Effector memory CD8-positive, alpha-beta T cell (primary cell): ENCODE data around the gene PRKCD.

Source experiments
- ATAC-seq: fragments of 150-1000 bp; cut with Tn5 transposase; replicated peaks from 2 replicates; pipeline ENCODE4 v1.10.0; 2021; ENCODE audit warnings: mild to moderate bottlenecking, moderate library complexity
- DNase-seq, 3 experiments: peaks; one replicate each; pipeline ENCODE4 v3.0.0; 2021
- H3K27ac Mint-ChIP-seq, 2 donors: one replicate each; pipeline ENCODE4 v1.8.0; 2022; ENCODE audit warnings: mild to moderate bottlenecking in 2 of 2, mixed read lengths in 2 of 2, moderate library complexity in 2 of 2
- H3K27me3 Mint-ChIP-seq, 2 donors: one replicate each; pipeline ENCODE4 v1.8.0; 2022; ENCODE audit warnings: mixed read lengths in 2 of 2
- H3K36me3 Mint-ChIP-seq: one replicate; pipeline ENCODE4 v1.8.0; 2022; ENCODE audit warnings: mild to moderate bottlenecking, moderate library complexity, mixed read lengths; ENCODE audit not compliant: insufficient read depth
- H3K4me1 Mint-ChIP-seq, 2 donors: one replicate each; pipeline ENCODE4 v1.8.0; 2022; ENCODE audit warnings: low read depth in 2 of 2, mixed read lengths in 2 of 2
- H3K4me3 Mint-ChIP-seq, 2 donors: one replicate each; pipeline ENCODE4 v1.8.0; 2022; ENCODE audit warnings: mild to moderate bottlenecking in 2 of 2, mixed read lengths in 2 of 2, moderate library complexity in 2 of 2
- H3K9me3 Mint-ChIP-seq, 2 donors: one replicate each; pipeline ENCODE4 v1.8.0; 2022; ENCODE audit warnings: mixed read lengths in 2 of 2

PRKCD gene

GRCh38 chr3:53130179-53131061, 30.6 kb upstream of the PRKCD start, which contains the start of gene RFT1:
Gene RFT1, minus strand, starts transcription at chr3:53130435. Its CDS starts 35 bp downstream, at chr3:53130400.
- Mint-ChIP-seq H3K4me3 (peak within 1 kb of the TSS; percentile 86 to 90), H3K9me3 (no peaks in the 10 kb centered on the region), H3K4me1 (peaks cover 15 to 22% of the 10 kb centered on the region in 2 donors), H3K36me3 (peaks cover 12% of the 10 kb centered on the region), H3K27me3 (no peaks in the 10 kb centered on the region), H3K27ac (peak within 1 kb of the TSS; percentile 98 to 99)
- peak; percentile 92 for ATAC-seq
- DNase-seq: peak; percentile 98 to 99 (median 99)

GRCh38 chr3:53131096-53131495, 29.9 kb upstream of the PRKCD start:
- Mint-ChIP-seq H3K36me3 (peaks cover 9% of the 10 kb centered on the region), H3K27me3 (no peaks in the 10 kb centered on the region), H3K27ac (peak overlapping the region; percentile 98 to 99), H3K9me3 (no peaks in the 10 kb centered on the region), H3K4me1 (peaks cover 15 to 22% of the 10 kb centered on the region in 2 donors), H3K4me3 (peak overlapping the region; percentile 86 to 90)
- ATAC-seq (no peak), DNase-seq (no peak)

GRCh38 chr3:53132347-53132746, 28.7 kb upstream of the PRKCD start:
- peak overlapping the region; percentile 17 to 33 for H3K4me3 Mint-ChIP-seq
- no peak for DNase-seq
- peaks cover 15 to 22% of the 10 kb centered on the region in 2 donors for H3K4me1 Mint-ChIP-seq
- no peaks in the 10 kb centered on the region for H3K9me3 Mint-ChIP-seq
- no peaks in the 10 kb centered on the region for H3K27me3 Mint-ChIP-seq
- H3K27ac Mint-ChIP-seq: peak overlapping the region; percentile 86 to 99
- peaks cover 9% of the 10 kb centered on the region for H3K36me3 Mint-ChIP-seq
- no peak for ATAC-seq

- ATAC-seq (peak; percentile 45), DNase-seq (peak; percentile 53 to 54 (median 53))
- Mint-ChIP-seq H3K9me3 (no peaks in the 10 kb centered on the region), H3K4me3 (no peak overlapping the region), H3K27ac (no peak overlapping the region), H3K4me1 (peaks cover 11 to 17% of the 10 kb centered on the region in 2 donors), H3K36me3 (peaks cover 9% of the 10 kb centered on the region), H3K27me3 (no peaks in the 10 kb centered on the region)
These were observed 26.3 kb upstream of the PRKCD start for GRCh38 chr3:53134631-53135232.

- H3K27me3 Mint-ChIP-seq: no peaks in the 10 kb centered on the region
- H3K4me3 Mint-ChIP-seq: no peak overlapping the region
- DNase-seq (no peak), ATAC-seq (no peak)
- no peaks in the 10 kb centered on the region for H3K36me3 Mint-ChIP-seq
- no peaks in the 10 kb centered on the region for H3K4me1 Mint-ChIP-seq
- no peak overlapping the region for H3K27ac Mint-ChIP-seq
- H3K9me3 Mint-ChIP-seq: no peaks in the 10 kb centered on the region
These were observed 23.8 kb upstream of the PRKCD start for GRCh38 chr3:53137221-53137620.

GRCh38 chr3:53137835-53138446, 23.1 kb upstream of the PRKCD start:
- Mint-ChIP-seq H3K27me3 (no peaks in the 10 kb centered on the region), H3K4me1 (no peaks in the 10 kb centered on the region), H3K36me3 (no peaks in the 10 kb centered on the region), H3K27ac (no peak overlapping the region), H3K9me3 (no peaks in the 10 kb centered on the region), H3K4me3 (no peak overlapping the region)
- DNase-seq (no peak), ATAC-seq (no peak)

- no peak for DNase-seq
- no peaks in the 10 kb centered on the region for H3K4me1 Mint-ChIP-seq
- H3K27me3 Mint-ChIP-seq: no peaks in the 10 kb centered on the region
- no peaks in the 10 kb centered on the region for H3K36me3 Mint-ChIP-seq
- no peak overlapping the region for H3K4me3 Mint-ChIP-seq
- H3K9me3 Mint-ChIP-seq: no peaks in the 10 kb centered on the region
- ATAC-seq: no peak
- no peak overlapping the region for H3K27ac Mint-ChIP-seq
These were observed 20.8 kb upstream of the PRKCD start for GRCh38 chr3:53139906-53140846.

- Mint-ChIP-seq H3K27me3 (no peaks in the 10 kb centered on the region), H3K36me3 (no peaks in the 10 kb centered on the region), H3K9me3 (no peaks in the 10 kb centered on the region), H3K4me1 (no peaks in the 10 kb centered on the region), H3K27ac (no peak overlapping the region), H3K4me3 (no peak overlapping the region)
- ATAC-seq: no peak
- no peak for DNase-seq
These were observed 19.9 kb upstream of the PRKCD start for GRCh38 chr3:53140847-53141845.

- H3K27ac Mint-ChIP-seq: no peak overlapping the region
- H3K9me3 Mint-ChIP-seq: no peaks in the 10 kb centered on the region
- ATAC-seq: no peak
- H3K27me3 Mint-ChIP-seq: no peaks in the 10 kb centered on the region
- no peaks in the 10 kb centered on the region for H3K4me1 Mint-ChIP-seq
- no peak overlapping the region for H3K4me3 Mint-ChIP-seq
- no peak for DNase-seq
- H3K36me3 Mint-ChIP-seq: no peaks in the 10 kb centered on the region
These were observed 18.0 kb upstream of the PRKCD start for GRCh38 chr3:53142986-53143385.

- H3K4me1 Mint-ChIP-seq: no peaks in the 10 kb centered on the region
- no peak overlapping the region for H3K27ac Mint-ChIP-seq
- no peak for ATAC-seq
- H3K9me3 Mint-ChIP-seq: no peaks in the 10 kb centered on the region
- no peaks in the 10 kb centered on the region for H3K36me3 Mint-ChIP-seq
- no peak for DNase-seq
- no peaks in the 10 kb centered on the region for H3K27me3 Mint-ChIP-seq
- H3K4me3 Mint-ChIP-seq: no peak overlapping the region
These were observed 16.6 kb upstream of the PRKCD start for GRCh38 chr3:53144446-53144845.

GRCh38 chr3:53144862-53145712, 15.9 kb upstream of the PRKCD start:
- Mint-ChIP-seq H3K4me3 (no peak overlapping the region), H3K27me3 (no peaks in the 10 kb centered on the region), H3K27ac (no peak overlapping the region), H3K4me1 (no peaks in the 10 kb centered on the region), H3K36me3 (no peaks in the 10 kb centered on the region), H3K9me3 (no peaks in the 10 kb centered on the region)
- ATAC-seq (no peak), DNase-seq (no peak)
